Ovary (tissue), 9 donors: ENCODE data around the gene LIN28B. TPM values are rescaled to one million over a fixed set of nuclear protein-coding genes. Genes with fewer than 3 reads are reported as not detected.

ENCODE experiments used
- DNase-seq, 5 donors: peaks; one replicate each; pipeline ENCODE4 v3.0.0-alpha.2; 2019 to 2020
- H3K27ac ChIP-seq, 2 donors: fragments of 200-600 bp; one replicate each; pipeline versions ENCODE4 v1.5.1 to v1.8.0; 2019 to 2022
- H3K27me3 ChIP-seq: fragments of 200-600 bp; one replicate; pipeline ENCODE4 v1.8.0; 2022
- H3K36me3 ChIP-seq: fragments of 200-600 bp; sonication (generic); one replicate; pipeline ENCODE4 v1.5.1; 2019
- H3K4me1 ChIP-seq: one replicate; pipeline ENCODE4 v1.8.1; 2013; ENCODE audit warnings: mild to moderate bottlenecking, moderate library complexity; ENCODE audit not compliant: insufficient read depth
- H3K4me3 ChIP-seq: fragments of 200-600 bp; sonication (generic); one replicate; pipeline ENCODE4 v1.5.1; 2017
- H3K9me3 ChIP-seq, 2 donors: fragments of 200-600 bp in 1 of 2; sonication (generic) in 1 of 2; one replicate each; pipeline versions ENCODE4 v1.5.1 to v1.8.1; 2013 to 2019; ENCODE audit warnings: mild to moderate bottlenecking in 1 of 2, moderate library complexity in 1 of 2
- EP300 ChIP-seq: sonication (generic); formaldehyde crosslinking; IDR thresholded peaks from one replicate; pipeline ENCODE4 v1.6.1; 2017; ENCODE audit warnings: antibody characterized with exemption
- POLR2A ChIP-seq: fragments of 450-650 bp; IDR thresholded peaks from one replicate; pipeline ENCODE4 v1.6.1; 2017; ENCODE audit warnings: antibody characterized with exemption, mild to moderate bottlenecking, moderate library complexity
- WGBS, 3 donors: extraction: QIAGEN DNeasy Blood & Tissue Kit in 1 of 3; methylation state at CpG; one replicate each; pipeline versions ENCODE4 v1.1.5 to v1.1.7; 2013 to 2017; 5-methylcytosine and 5-hydroxymethylcytosine counted together
- intact Hi-C, 4 donors: fragments of 100-400 bp; cut with DNase I; formaldehyde crosslinking; loops; one replicate each; pipeline versions ENCODE4 v1.11.0 to v1.15.1; 2022 to 2023
- polyA plus RNA-seq, 2 donors: library from polyadenylated mRNA; stranded (reverse); fragments of 200-250 nt in 1 of 2; fragments of 350-450 nt in 1 of 2; fragmentation: Illumina TruSeq in 1 of 2; extraction: RNeasy Lipid Tissue Mini Kit (QIAGEN cat#74804) in 1 of 2; gene quantifications; one replicate each; pipeline ENCODE4 v1.2.3, GENCODE V29; 2013 to 2014
- total RNA-seq, 7 donors: library from RNA; depleted of rRNA in 2 of 7; stranded (reverse); fragments of >200 nt in 2 of 7; fragmentation: NEBNext Ultra II Directional in 3 of 7; extraction: Animal tissue kit (Norgen Biotek cat#: 25700) in 3 of 7; gene quantifications; one replicate each; pipeline versions ENCODE4 v1.1.0 to v1.2.4, GENCODE V29; 2016 to 2023
- TF ChIP-seq, protein P1 (sequence below), 3 donors: fragments of 450-650 bp in 2 of 3; fragments of 200-600 bp in 1 of 3; IDR thresholded peaks; one replicate each; pipeline versions ENCODE4 v1.5.1 to v1.8.0; 2016 to 2022; ENCODE audit warnings: antibody characterized with exemption in 3 of 3, mild to moderate bottlenecking in 1 of 3
- donor health status: DM: no; HTN: no; CAD: no; lungs with moderate emphysema.
- donor health status: DM: no; HTN: no; CAD: no.
- donor health status: Bipolar disorder and iron deficiency.
- donor health status: DM: yes; HTN: yes; CAD: no.
- donor health status: DM: no; HTN: no; CAD: no.
- donor health status: DM: yes; HTN: yes; CAD: no.

The LIN28B gene
- total and polyA plus RNA-seq, 9 donors = 0.15 TPM; not detected in 8

DNA sequence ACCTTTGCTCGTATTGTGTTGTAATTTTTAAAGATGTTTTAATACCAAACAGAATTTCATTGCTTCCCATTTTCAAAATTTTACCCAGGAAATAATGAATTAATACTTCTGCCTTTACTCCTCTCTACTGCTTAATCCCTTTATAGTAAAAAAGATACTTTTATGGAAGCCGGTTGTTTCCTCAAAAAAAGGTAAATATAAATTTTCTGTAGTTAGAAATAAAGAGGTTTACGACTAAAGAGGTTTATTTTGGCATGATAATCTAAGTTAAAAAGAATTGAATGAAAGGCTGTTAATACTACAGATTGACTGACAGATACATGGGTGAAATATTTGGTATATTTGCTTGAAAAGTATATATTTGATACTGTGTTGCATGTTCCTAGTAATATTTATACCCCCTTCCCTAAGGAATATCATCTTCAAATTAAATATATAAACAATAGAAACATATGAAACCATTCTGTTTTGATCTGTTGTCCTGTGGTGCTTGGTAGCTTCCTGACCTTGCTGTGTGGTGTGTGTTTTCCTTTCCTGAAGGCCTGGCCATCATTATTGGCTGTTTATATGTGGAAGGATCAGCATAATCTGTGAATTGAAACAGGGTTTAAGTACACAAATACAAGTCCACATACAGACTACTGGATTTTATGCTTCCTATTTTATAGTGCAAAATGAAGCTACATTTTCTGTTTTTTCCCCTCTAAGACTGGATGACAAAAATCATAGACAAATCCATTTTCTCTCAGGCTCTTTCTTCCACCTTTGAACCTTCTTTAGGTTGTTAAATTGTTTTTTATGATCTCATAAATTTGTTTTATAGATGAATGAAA lies 2.3 kb downstream of the LIN28B start:
- 29 to 42% (median 36%) methylated on average over 3 of the region's 3 CpGs for WGBS, 3 donors
- DNase-seq = no peak
- no peaks in the 10 kb centered on the region for H3K4me1 ChIP-seq
- no peaks in the 10 kb centered on the region for H3K27me3 ChIP-seq
- H3K36me3 ChIP-seq = no peaks in the 10 kb centered on the region
- TF ChIP-seq, protein P1, sequence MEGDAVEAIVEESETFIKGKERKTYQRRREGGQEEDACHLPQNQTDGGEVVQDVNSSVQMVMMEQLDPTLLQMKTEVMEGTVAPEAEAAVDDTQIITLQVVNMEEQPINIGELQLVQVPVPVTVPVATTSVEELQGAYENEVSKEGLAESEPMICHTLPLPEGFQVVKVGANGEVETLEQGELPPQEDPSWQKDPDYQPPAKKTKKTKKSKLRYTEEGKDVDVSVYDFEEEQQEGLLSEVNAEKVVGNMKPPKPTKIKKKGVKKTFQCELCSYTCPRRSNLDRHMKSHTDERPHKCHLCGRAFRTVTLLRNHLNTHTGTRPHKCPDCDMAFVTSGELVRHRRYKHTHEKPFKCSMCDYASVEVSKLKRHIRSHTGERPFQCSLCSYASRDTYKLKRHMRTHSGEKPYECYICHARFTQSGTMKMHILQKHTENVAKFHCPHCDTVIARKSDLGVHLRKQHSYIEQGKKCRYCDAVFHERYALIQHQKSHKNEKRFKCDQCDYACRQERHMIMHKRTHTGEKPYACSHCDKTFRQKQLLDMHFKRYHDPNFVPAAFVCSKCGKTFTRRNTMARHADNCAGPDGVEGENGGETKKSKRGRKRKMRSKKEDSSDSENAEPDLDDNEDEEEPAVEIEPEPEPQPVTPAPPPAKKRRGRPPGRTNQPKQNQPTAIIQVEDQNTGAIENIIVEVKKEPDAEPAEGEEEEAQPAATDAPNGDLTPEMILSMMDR (IDR thresholded peaks at IDR 0.05) = no peak
- no peak for TF ChIP-seq POLR2A
- TF ChIP-seq EP300 = no peak
- no peaks in the 10 kb centered on the region for H3K9me3 ChIP-seq
- intact Hi-C loops = no loop called here
- H3K27ac ChIP-seq = no peak overlapping the region
- no peak overlapping the region for H3K4me3 ChIP-seq

DNA sequence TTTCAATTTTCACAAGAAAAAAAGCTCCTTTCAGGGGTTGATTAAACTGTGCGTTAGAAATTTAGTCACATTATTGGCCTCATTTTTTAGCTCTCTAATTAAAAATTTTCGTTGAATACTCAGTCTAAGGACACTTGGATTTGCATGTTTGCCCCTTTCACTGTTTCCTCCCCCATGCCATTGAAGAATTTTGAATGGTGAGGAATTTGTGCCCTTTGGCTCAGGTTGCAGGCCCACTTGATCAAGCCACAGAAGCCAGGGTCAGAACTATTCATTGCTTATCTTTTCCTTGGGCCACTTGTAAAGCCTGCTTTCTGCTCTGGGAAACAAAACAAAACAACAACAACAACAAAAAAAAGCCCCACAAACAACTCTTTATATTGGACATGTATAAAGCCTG lies 12.2 kb downstream of the LIN28B start:
- TF ChIP-seq EP300 = no peak
- TF ChIP-seq POLR2A = no peak
- TF ChIP-seq, protein P1 (IDR thresholded peaks at IDR 0.05) = no peak

GRCh38 chr6:104969785-104970581 lies 13.1 kb downstream of the LIN28B start:
- no peaks in the 10 kb centered on the region for H3K36me3 ChIP-seq
- no peaks in the 10 kb centered on the region for H3K4me1 ChIP-seq
- 83 to 88% (median 85%) methylated on average over 2 of the region's 2 CpGs for WGBS, 3 donors
- TF ChIP-seq POLR2A (no peak), EP300 (no peak)
- TF ChIP-seq, protein P1 (IDR thresholded peaks at IDR 0.05) = no peak
- no peaks in the 10 kb centered on the region for H3K9me3 ChIP-seq
- DNase-seq = no peak
- no peaks in the 10 kb centered on the region for H3K27me3 ChIP-seq
- H3K27ac ChIP-seq = no peak overlapping the region
- intact Hi-C loops = no loop called here
- no peak overlapping the region for H3K4me3 ChIP-seq

More for the DNA sequence above, 12.2 kb downstream of the LIN28B start:
- no peak for DNase-seq
- Histone ChIP-seq H3K36me3 (no peaks in the 10 kb centered on the region), H3K4me3 (no peak overlapping the region), H3K4me1 (no peaks in the 10 kb centered on the region), H3K27me3 (no peaks in the 10 kb centered on the region), H3K9me3 (no peaks in the 10 kb centered on the region), H3K27ac (no peak overlapping the region)
- 44 to 50% (median 48%) methylated on average over 2 of the region's 2 CpGs for WGBS, 3 donors
- intact Hi-C loops = no loop called here

DNA sequence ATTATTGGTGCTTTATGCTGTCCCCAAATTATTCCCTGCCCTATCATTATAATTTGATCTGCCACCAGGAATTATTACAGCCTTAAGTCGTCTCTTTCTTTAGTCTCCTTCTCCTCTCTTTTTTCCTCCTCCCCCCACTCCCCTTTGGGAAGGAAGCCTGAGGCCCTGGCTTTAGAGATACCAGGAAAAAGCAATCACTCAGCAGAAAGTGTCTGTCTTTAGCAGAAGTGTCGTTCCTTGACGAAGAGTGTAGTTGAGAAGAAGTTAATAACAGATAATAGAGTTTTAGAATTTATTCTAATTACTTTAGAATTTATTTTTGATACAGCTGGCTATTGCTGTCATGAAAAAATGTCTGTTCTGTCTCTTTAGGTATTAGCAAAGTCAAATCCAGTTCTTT lies 16.5 kb downstream of the LIN28B start:
- no peaks in the 10 kb centered on the region for H3K4me1 ChIP-seq
- intact Hi-C loops = no loop called here
- no peaks in the 10 kb centered on the region for H3K9me3 ChIP-seq
- no peak overlapping the region for H3K27ac ChIP-seq
- TF ChIP-seq, protein P1 (IDR thresholded peaks at IDR 0.05) = no peak
- TF ChIP-seq EP300 (no peak), POLR2A (no peak)
- H3K27me3 ChIP-seq = no peaks in the 10 kb centered on the region
- 10 to 27% (median 15%) methylated on average over 3 of the region's 3 CpGs for WGBS, 3 donors
- DNase-seq = no peak
- no peak overlapping the region for H3K4me3 ChIP-seq
- no peaks in the 10 kb centered on the region for H3K36me3 ChIP-seq
